DMS153 treated with DMSO at 0.1 percent for 48 hours (cell line): Measurements from ENCODE around the gene GNG8.

Experiments
- DNase-seq: peaks from one replicate; lab custom pipeline; 2025; ENCODE audit not compliant: unreplicated experiment; lab: John Stamatoyannopoulos, UW

GNG8 gene

DNA sequence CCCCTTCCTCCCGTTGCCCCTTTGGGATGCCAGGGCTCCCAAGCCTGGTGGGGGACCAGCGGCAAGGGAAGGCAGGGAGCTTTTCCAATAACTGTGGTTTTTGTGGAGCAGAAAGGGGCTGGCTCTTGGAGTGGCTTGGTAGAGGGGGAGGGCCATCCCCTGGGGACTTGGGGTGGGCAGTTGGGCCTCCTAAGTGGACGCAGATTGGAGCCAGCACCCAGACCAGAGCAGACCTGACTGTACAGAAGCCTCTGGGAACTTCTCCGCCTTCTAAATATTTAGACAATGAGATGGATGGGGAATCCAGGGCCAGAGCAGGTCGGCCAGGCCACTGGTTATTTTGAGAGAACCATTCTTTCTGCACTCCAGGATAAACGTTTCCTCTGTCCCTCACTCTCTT, 15.3 kb downstream of the GNG8 start:
- DNase-seq: no peak

DNA sequence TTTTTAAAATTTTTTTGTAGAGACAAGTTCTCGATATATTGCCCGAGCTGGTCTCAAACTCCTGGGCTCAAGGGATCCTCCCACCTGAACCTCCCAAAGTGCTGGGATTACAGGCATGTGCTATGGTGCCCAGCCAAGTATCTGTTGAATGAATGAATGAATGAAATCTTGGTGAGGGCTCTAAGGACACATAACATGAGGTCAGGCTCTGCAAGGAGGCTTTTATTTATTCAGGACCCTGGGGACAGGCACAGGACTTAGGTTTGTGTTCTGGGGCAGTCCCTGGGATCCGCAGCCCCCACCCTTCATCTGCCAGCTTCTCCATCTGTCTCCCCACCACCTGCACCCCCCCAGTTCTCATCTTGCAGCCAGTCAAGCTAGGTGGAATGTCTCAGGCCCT, 15.7 kb downstream of the GNG8 start:
- DNase-seq: no peak

DNA sequence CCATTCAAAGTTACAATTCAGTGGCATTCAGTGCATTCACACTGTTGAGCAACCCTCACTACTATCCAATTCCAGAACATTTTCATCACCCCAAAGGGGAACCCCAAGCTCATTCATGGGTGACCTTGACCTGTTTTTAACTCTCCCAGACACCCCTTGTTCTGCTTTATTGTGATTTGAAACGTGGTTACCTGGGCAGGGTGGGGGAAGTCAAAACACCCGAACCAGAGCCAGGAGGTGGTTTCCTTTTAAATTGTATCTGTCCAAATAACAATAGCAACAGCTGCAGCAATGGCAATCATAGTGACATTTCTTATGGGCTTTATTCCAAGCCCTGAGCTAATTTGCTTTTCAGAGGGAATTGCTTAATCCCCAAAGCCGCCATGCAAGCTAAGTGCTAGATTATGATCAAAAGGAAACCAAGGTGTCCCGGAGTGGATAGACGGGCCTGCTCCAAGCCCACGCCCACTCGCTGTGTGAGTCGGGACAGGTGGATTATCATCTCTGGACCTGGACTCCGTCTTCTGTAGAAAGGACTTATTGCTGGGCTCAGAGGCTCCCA, 17.3 kb downstream of the GNG8 start:
- no peak for DNase-seq

DNA sequence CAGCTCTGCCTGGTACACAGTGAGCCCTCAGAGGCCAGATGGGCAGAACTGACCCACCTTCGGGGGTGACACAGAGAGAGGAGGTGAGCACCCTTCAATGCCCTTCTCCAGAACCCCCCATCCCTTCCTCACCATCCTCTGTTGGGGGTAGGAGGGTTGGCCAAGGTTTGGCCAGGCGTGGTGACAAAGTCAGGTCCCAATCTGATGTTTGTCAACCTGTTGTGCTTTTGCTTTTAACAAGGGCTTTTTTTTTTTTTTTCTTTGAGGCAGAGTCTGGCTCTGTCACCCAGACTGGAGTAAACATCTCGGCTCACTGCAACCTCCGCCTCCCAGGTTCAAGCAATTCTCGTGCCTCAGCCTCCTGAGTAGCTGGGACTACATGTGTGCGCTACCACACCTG, 18.4 kb downstream of the GNG8 start:
- DNase-seq: no peak

DNA sequence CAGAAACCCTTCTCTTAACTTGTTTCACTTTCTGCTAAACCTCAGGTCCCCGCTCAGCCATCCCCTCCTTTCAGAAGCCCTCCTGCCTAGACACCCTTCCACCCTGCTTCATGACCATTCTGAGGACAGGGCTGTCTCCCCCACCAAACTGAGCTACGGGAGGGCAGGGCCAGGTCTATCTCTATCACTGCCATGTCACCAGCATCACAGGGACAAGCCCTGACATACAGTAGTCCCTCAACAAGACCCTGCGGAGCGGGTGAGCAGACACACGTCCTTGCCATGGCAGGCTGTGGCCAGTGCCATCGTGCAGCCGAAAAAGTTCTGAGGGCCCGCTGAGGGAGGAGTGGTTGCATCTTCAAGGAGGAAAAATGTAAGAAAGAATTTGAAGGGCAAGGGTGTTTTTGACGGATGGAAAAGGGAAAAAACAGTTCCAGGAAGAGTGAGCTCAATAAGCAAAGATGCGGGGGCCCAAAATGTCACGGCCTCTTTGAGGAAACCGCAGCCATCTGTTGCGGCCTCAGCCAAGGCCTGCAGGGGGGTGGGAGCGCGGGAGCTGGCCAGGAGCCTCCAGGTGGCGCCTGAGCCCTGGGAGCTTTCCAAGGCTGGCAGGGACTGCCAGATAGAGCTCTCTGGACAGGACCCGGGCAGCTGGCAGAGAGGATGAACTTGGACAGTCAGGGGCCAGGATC, 19.2 kb downstream of the GNG8 start:
- DNase-seq: peak; percentile 42

DNA sequence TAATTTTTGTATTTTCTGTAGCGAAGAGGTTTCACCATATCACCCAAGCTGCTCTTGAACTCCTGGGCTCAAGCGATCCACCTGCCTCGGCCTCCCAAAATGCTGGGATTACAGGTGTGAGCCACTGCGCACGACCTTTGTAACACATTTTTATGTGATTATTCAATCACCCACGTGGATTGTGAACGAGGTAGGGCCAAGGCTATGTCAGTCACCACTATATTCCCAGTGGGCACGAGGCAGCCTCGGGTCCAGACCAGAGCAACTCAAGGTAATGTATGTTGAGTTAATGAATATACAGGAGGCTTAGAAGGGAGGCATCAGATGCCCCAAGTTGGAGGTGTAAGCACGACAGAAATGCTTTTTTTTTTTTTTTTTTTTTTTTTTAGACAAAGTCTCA, 20.0 kb downstream of the GNG8 start:
- no peak for DNase-seq

DNA sequence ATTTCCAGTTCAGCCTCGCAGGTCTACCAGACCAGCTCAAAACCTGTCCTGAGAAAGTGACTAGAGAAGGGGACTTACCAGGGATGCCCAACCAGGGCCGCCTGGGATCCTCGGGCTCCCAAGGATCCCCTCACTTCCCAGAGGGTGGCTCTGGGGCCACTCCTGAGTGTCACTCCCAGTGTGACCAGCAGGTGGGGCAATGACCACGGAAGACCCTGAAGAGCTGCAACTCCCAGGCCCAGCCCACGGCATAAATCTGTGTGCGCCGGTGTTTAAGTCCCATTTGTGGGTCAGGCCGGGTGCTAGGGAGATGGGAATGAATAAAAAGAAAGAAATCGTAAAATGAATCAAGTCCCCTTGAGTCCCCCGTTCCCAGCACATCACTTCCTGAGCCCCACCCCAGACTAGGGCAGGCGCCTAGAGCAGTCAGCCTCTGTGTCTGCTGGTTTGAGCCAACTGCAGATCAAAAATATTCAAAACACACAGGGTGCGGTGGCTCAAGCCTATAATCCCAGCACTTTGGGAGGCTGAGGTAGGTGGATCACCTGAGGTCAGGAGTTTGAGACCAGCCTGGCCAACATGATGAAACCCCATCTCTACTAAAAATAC, 21.8 kb downstream of the GNG8 start:
- peak; percentile 69 for DNase-seq

DNA sequence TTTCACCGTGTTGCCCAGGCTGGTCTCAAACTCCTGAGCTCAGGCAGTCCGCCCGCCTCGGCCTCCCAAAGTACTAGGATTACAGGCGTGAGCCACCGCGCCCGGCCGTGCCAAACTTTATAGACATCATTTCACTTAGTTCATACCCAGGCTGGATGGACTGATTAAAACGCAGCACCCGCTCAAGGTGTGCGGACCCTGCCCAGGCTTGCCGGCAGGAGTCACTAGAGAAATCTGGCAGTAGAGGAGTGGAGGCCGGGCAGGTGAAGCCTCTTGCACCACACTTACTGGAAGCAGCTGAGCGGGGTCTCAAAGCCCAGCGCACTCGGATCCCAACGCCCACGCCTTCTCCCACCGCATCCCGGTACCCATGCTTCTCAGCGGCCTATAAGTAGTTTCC, 22.5 kb downstream of the GNG8 start:
- peak; percentile 29 for DNase-seq

DNA sequence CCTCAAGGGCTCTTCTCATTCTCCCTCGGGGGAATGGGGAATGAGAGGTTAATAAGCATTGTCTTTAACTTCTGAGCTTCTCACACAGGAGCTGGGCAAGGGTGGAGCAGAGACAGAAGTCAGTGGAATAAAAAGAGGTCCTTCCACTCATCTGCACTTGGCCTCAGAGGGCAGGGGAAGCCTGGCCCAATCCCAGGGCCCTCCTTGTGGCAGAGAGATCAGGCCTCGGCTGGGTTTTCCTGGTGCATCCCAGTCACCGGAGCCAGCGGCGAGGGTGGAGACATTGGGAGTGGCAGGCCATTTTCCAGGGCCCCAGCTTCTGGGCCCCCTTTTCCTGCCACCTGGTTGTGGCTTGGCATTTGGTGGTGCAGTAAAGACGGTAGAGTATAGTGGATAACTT, 24.2 kb downstream of the GNG8 start:
- DNase-seq: no peak

DNA sequence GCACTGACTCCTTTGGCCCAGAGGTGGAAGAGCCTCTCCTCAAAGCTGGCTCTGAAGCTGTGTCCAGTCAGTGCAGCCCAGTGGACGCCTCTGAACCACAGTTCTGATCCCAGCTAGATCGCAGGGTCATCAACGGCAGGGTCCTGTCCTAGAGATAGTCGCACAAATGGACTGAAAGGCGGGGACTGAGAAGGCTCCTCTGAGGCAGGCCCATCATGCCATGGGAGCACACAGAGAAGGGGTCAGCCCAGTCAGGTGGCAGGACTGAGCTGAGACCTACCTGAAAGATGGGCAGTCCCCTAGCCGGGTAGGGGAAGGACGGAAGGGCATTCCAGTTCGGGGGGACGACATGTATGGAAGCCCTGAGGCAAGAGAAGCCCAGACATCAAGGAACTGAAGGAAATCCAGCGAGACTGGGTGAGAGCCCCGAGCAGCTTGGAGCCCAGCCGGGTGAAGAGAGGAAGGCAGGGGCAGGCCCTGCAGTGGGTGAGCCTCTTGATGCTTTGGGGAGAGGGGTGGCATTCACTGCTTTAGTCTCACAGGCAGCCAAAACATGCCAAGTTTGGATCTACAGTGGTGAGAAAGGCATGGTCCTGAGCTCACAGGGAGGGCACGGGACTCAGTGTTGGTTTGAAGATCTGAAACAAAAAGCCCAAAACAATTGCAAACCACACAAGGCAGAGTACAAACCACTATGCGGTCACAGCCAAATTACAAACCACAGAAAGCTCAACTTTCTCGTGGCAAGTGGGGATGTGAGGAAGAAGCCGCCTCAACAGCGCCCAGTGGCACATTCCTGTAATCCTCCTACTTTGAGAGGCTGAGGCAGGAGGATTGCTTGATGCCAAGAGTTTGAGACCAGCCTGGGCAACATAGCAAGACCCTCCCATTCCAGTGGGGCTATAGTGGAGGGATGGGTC, 24.9 kb downstream of the GNG8 start:
- no peak for DNase-seq

DNA sequence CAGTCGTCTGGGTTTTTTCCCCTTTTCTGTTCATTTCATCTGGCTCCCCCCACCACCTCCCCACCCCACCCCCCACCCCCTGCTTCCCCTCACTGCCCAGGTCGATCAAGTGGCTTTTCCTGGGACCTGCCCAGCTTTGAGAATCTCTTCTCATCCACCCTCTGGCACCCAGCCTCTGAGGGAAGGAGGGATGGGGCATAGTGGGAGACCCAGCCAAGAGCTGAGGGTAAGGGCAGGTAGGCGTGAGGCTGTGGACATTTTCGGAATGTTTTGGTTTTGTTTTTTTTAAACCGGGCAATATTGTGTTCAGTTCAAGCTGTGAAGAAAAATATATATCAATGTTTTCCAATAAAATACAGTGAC, 25.6 kb downstream of the GNG8 start:
- DNase-seq: no peak

DNA sequence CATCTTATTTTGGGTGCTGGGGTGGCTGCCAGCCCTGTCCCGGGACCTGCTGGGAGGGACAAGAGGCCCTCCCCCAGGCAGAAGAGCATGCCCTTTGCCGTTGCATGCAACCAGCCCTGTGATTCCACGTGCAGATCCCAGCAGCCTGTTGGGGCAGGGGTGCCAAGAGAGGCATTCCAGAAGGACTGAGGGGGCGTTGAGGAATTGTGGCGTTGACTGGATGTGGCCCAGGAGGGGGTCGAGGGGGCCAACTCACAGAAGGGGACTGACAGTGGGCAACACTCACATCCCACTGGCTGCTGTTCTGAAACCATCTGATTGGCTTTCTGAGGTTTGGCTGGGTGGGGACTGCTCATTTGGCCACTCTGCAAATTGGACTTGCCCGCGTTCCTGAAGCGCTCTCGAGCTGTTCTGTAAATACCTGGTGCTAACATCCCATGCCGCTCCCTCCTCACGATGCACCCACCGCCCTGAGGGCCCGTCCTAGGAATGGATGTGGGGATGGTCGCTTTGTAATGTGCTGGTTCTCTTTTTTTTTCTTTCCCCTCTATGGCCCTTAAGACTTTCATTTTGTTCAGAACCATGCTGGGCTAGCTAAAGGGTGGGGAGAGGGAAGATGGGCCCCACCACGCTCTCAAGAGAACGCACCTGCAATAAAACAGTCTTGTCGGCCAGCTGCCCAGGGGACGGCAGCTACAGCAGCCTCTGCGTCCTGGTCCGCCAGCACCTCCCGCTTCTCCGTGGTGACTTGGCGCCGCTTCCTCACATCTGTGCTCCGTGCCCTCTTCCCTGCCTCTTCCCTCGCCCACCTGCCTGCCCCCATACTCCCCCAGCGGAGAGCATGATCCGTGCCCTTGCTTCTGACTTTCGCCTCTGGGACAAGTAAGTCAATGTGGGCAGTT, 26.2 kb downstream of the GNG8 start:
- no peak for DNase-seq

DNA sequence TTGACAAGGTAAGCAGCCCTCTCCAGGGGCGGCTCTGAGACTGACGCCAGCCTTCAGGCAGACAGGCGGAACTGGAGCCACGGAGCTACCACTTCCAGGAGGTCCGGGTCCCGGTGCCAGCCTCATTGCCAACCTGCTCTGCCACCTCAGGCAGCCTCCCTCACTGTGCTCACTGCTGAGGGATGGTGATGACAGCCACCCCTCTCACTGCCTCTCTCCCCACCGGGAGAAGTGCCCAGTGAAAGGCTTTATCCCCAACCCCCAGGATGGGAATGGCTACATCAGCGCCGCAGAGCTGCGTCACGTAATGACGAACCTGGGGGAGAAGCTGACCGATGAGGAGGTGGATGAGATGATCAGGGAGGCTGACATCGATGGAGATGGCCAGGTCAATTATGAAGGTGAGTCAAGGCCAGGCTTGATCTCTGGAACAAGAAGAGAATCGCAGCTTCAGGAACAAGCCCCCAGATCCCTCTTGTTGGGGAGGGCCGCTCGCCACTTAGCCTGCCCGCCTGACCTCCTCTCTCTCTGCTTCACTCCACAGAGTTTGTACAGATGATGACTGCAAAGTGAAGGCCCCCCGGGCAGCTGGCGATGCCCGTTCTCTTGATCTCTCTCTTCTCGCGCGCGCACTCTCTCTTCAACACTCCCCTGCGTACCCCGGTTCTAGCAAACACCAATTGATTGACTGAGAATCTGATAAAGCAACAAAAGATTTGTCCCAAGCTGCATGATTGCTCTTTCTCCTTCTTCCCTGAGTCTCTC, 27.2 kb downstream of the GNG8 start:
- no peak for DNase-seq

DNA sequence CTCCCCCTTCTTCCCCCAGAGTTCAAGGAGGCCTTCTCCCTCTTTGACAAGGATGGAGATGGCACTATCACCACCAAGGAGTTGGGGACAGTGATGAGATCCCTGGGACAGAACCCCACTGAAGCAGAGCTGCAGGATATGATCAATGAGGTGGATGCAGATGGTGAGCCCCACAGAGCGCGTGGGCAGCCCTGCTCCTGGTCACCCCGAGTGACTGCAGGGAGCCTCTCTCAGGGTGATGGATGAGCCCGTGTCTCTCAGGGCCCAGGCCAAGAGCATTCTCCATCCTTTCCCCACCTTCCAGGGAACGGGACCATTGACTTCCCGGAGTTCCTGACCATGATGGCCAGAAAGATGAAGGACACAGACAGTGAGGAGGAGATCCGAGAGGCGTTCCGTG, 27.8 kb downstream of the GNG8 start:
- no peak for DNase-seq

DNA sequence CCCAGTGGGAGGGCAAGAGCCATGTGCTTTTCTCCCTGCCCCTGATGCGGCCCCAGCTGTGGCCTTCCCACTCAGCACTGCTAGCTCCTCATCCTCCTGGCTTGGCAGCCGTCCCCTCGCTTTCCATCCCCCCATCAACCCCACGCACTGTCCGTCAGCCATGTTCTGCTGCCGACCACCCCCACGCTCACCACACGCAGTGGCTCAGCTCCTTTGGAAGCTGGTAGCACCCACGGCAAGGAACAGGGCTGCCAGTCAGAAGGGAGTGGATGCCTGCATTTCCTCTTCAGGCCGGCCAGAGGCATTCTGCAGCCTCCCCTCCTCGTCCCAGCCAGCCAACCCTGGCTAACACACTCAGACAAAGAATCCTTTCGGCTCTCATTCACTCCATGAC, 28.6 kb downstream of the GNG8 start:
- no peak for DNase-seq

DNA sequence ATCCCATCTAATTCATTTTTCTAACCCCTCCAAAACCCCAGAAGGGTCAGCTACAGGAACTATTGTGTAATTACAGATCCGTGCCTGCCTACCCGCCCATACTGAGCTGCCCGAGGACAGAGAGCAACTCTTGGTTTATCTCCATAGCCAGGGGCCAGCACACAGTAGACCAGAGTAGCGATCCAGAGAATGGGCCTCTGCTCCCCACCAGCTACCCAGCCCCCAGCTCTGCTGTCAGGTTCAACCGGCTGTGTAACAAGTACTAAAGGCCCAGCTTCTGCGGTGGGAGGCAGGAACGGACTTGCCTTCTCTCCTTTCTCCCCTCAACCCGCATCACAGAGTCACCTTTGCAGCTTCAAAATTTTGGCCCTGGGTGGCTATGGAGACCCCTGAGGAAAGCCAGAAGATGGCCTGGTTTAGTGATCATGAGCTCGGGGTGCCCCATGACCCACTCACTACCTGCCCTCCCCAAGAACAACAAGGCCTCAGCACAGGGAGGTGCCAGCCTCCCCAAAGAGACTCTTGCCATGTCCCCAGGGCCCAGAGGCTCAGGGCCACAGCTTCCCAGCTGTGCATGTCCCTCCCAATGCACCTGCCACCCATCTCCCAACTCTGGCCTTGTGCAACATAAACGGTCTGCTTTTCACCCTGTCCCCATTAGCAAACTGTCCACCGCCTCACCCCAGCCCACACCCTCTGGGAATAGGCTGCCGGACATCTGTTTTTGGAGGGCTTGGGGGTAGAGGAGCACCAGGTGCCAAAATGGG, 29.1 kb downstream of the GNG8 start:
- DNase-seq: no peak

DNA sequence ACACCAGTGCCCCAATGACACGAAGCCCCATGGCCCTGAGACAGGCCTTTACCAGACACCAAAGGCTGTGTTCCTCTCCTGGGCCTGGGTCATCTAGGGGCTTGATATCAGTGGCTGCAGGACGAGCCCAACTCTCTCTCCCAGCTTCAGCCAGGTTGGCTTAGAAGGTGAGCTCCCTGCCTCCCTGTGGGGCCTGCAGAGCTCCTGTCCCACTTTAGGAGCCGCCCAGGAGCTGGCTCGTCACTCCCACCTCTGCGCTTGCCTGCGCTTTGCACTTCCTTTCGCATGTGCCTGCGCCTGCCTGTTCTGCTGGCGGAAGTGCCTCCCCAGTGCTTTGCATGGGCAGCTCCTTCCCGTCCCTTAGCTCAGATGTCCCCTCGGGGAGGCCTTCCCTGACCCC, 30.0 kb downstream of the GNG8 start:
- DNase-seq: no peak

DNA sequence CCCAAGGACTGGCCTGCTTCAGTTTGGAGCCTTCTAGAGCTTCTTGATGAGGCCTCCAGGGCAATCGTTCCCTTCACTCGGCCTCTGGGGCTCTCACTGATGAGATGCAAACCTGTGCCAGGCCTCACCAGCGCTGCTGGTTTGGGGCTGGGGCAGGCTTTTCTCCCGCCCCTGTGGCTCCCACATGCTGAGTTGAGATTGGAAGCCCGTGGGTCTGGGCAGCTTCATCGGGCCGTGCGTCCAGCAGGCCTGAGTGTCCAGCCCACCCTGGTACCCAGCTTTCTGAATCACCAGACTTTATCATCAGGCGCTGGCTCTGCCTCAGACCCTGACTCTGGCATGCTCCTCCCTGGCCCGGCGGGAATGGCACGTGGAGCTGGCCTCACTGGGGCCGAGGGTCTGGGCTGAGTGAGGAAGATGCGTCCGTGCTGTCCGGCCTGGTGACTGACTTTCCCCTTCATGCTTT, 30.6 kb downstream of the GNG8 start:
- no peak for DNase-seq

DNA sequence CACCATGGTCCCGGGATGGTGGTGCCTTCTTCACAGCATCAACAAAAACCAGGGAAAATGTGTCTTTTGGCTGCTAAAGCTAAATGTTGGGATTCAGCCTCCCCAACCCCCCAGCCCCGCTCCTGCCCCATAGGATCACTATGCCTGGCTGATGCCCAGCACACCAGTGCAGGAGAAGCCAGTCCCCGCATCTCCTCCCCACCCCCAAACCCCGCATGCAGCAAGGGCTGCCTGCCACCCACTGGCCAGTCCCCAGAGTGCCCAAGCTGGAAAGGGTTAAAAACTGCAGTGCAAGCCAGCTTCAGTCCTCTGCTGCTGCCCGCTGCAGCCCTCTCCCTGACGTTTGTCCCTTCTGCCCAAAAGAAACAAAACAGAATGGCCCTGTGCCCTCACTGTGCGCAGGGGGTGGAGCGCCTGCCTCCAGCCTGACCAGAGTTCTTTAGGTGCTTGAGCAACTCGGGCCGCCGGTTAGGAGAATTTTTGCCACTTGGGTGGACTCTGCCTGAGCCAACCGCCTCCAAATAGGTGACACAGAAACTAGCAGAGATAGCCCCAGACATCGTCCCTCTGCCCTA, 31.1 kb downstream of the GNG8 start:
- no peak for DNase-seq
